Spleen (tissue), 11 donors: Measurements from ENCODE around the gene PODXL2. TPM values are rescaled to one million over a fixed set of nuclear protein-coding genes. Genes with fewer than 3 reads are reported as not detected.
A peak's percentile ranks its signal among the peaks of the same experiment; 100 is the strongest.
"Not testable (repeated sequence)": the region's sequence is repeated elsewhere in the genome, so short reads cannot be mapped to it uniquely, and the experiment has no call there.

Experiments
- DNase-seq: peaks from one replicate; pipeline ENCODE4 v3.0.0-alpha.2; 2020
- H3K27ac ChIP-seq, 8 donors: fragments of 200-600 bp; sonication (generic) in 7 of 8; 1 replicate in 4 of 8; 2 replicates in 4 of 8; pipeline versions ENCODE4 v1.5.0 to v1.8.0; 2016 to 2021; ENCODE audit warnings: inconsistent platforms in 4 of 8, mild to moderate bottlenecking in 4 of 8, moderate library complexity in 1 of 8
- H3K27me3 ChIP-seq, 7 donors: fragments of 200-600 bp; sonication (generic) in 6 of 7; replicated peaks in 1 of 7; 1 replicate in 4 of 7; 2 replicates in 3 of 7; pipeline versions ENCODE4 v1.5.0 to v1.8.0; 2016 to 2021; ENCODE audit warnings: inconsistent platforms in 3 of 7, mild to moderate bottlenecking in 1 of 7
- H3K36me3 ChIP-seq, 6 donors: fragments of 200-600 bp; sonication (generic) in 5 of 6; 1 replicate in 4 of 6; 2 replicates in 2 of 6; pipeline versions ENCODE4 v1.5.0 to v1.8.0; 2016 to 2021; ENCODE audit warnings: inconsistent platforms in 2 of 6
- H3K4me1 ChIP-seq, 6 donors: fragments of 200-600 bp; sonication (generic) in 5 of 6; 1 replicate in 3 of 6; 2 replicates in 3 of 6; pipeline versions ENCODE4 v1.5.0 to v1.8.0; 2016 to 2021; ENCODE audit warnings: inconsistent platforms in 3 of 6
- H3K4me3 ChIP-seq, 8 donors: fragments of 200-600 bp; sonication (generic) in 7 of 8; 1 replicate in 4 of 8; 2 replicates in 4 of 8; pipeline versions ENCODE4 v1.5.0 to v1.8.0; 2016 to 2021; ENCODE audit warnings: inconsistent platforms in 4 of 8, mild to moderate bottlenecking in 4 of 8, moderate library complexity in 2 of 8
- H3K9me3 ChIP-seq, 8 donors: fragments of 200-600 bp; sonication (generic) in 7 of 8; 1 replicate in 4 of 8; 2 replicates in 4 of 8; pipeline versions ENCODE4 v1.5.0 to v1.8.0; 2016 to 2021; ENCODE audit warnings: inconsistent platforms in 4 of 8
- POLR2A ChIP-seq, 3 donors: fragments of 450-650 bp; IDR thresholded peaks; one replicate each; pipeline ENCODE4 v1.5.1; 2017; ENCODE audit warnings: antibody characterized with exemption in 3 of 3, mild to moderate bottlenecking in 1 of 3
- POLR2AphosphoS5 ChIP-seq, 3 donors: sonication (generic); formaldehyde crosslinking; IDR thresholded peaks; one replicate each; pipeline ENCODE4 v1.5.1; 2017; ENCODE audit warnings: antibody characterized with exemption in 3 of 3
- WGBS, 5 donors: extraction: QIAGEN DNeasy Blood & Tissue Kit in 3 of 5; methylation state at CpG; one replicate each; pipeline versions ENCODE4 v1.1.5 to v1.1.7; 2013 to 2018; 5-methylcytosine and 5-hydroxymethylcytosine counted together
- intact Hi-C: fragments of 100-400 bp; cut with DNase I; formaldehyde crosslinking; loops from one replicate; pipeline ENCODE4 v1.15.0; 2023; ENCODE audit warnings: low total_unique reads
- polyA plus RNA-seq, 3 donors: library from polyadenylated mRNA; stranded (reverse); fragments of 200-250 nt; gene quantifications; one replicate each; pipeline ENCODE4 v1.2.1, GENCODE V29; 2013
- total RNA-seq, 7 donors: library from RNA; depleted of rRNA in 3 of 7; stranded (reverse); fragments of >200 nt in 3 of 7; fragmentation: NEBNext Ultra II Directional in 4 of 7; extraction: Animal tissue kit (Norgen Biotek cat#: 25700) in 4 of 7; gene quantifications; one replicate each; pipeline versions ENCODE4 v1.1.0 to v1.2.1, GENCODE V29; 2016 to 2021
- TF ChIP-seq, protein P1 (sequence below), 11 experiments: fragments of 200-600 bp in 7 of 11; fragments of 450-650 bp in 4 of 11; sonication (generic) in 4 of 11; IDR thresholded peaks in 8 of 11; conservative IDR thresholded peaks in 3 of 11; 1 replicate in 7 of 11; 2 replicates in 4 of 11; pipeline versions ENCODE4 v1.4.0 to v1.8.0; 2016 to 2021; ENCODE audit warnings: antibody characterized with exemption in 11 of 11, inconsistent platforms in 4 of 11, mild to moderate bottlenecking in 1 of 11
- donor health status: healthy with polysubstance abuse.
- donor health status: DM: no; HTN: no; CAD: no; lungs with moderate emphysema.
- donor health status: DM: no; HTN: no; CAD: no.
- donor health status: Bipolar disorder and iron deficiency.
- donor health status: healthy.
- donor health status: DM: no; HTN: no; CAD: no.
- donor health status: DM: yes; HTN: yes; CAD: no.

Gene PODXL2
- total and polyA plus RNA-seq, 10 donors: 0.77 to 3.1 (median 2.4) TPM

DNA sequence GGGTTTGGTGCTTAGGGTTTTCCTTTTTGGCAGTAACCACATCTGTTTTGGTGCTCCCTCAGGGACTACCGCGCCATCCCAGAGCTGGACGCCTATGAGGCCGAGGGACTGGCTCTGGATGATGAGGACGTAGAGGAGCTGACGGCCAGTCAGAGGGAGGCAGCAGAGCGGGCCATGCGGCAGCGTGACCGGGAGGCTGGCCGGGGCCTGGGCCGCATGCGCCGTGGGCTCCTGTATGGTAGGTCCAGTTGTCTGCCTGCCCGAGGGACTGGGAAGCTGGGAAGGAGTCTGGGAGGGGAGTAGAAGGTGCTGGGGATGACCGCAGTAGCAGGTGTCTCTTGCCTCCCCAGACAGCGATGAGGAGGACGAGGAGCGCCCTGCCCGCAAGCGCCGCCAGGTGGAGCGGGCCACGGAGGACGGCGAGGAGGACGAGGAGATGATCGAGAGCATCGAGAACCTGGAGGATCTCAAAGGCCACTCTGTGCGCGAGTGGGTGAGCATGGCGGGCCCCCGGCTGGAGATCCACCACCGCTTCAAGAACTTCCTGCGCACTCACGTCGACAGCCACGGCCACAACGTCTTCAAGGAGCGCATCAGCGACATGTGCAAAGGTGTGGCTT is 24.3 kb upstream of the PODXL2 start:
- peak; percentile 70 for DNase-seq
- intact Hi-C loops: no loop called here
- 91 to 97% (median 93%) methylated on average over 39 to 41 of the region's 41 CpGs for WGBS, 5 donors
- Histone ChIP-seq H3K36me3 (peaks cover 0 to 92% (median 36%) of the 10 kb centered on the region in 6 donors), H3K27me3 (no peaks in the 10 kb centered on the region), H3K4me3 (no peak overlapping the region), H3K4me1 (peaks cover 0 to 34% (median 8%) of the 10 kb centered on the region in 6 donors), H3K27ac (no peak overlapping the region), H3K9me3 (no peaks in the 10 kb centered on the region)
- TF ChIP-seq POLR2A (IDR thresholded peaks at IDR 0.05): no peak
- TF ChIP-seq POLR2AphosphoS5 (IDR thresholded peaks at IDR 0.05): no peak
- TF ChIP-seq, protein P1, sequence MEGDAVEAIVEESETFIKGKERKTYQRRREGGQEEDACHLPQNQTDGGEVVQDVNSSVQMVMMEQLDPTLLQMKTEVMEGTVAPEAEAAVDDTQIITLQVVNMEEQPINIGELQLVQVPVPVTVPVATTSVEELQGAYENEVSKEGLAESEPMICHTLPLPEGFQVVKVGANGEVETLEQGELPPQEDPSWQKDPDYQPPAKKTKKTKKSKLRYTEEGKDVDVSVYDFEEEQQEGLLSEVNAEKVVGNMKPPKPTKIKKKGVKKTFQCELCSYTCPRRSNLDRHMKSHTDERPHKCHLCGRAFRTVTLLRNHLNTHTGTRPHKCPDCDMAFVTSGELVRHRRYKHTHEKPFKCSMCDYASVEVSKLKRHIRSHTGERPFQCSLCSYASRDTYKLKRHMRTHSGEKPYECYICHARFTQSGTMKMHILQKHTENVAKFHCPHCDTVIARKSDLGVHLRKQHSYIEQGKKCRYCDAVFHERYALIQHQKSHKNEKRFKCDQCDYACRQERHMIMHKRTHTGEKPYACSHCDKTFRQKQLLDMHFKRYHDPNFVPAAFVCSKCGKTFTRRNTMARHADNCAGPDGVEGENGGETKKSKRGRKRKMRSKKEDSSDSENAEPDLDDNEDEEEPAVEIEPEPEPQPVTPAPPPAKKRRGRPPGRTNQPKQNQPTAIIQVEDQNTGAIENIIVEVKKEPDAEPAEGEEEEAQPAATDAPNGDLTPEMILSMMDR (IDR thresholded peaks at IDR 0.05 in 8 of 11, conservative IDR thresholded peaks at IDR 0.05 in 3 of 11): no peak

DNA sequence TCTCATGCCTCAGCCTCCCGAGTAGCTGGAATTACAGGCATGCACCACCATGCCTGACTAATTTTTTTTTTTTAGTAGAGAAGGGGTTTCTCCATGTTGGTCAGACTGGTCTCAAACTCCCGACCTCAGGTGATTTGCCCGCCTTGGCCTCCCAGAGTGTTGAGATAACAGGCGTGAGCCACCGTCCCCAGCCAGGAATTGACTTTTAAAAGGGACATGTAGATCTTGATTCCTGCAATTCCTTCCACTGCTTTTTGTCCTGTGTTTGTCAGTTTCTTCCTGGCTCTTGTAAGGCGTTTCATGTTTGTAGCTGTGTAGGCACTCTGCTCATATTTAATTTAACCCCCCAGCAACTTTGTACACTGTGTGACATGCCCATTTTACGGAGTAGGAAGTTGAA is 23.4 kb upstream of the PODXL2 start:
- intact Hi-C loops, H3K9me3 ChIP-seq, H3K27me3 ChIP-seq, H3K4me3 ChIP-seq, H3K27ac ChIP-seq: not testable (repeated sequence)
- 93 to 96% (median 96%) methylated on average over 7 of the region's 7 CpGs for WGBS, 5 donors
- peak; percentile 16 for DNase-seq
- Histone ChIP-seq H3K4me1 (peaks cover 0 to 31% (median 3%) of the 10 kb centered on the region in 6 donors), H3K36me3 (peaks cover 0 to 92% (median 38%) of the 10 kb centered on the region in 6 donors)

DNA sequence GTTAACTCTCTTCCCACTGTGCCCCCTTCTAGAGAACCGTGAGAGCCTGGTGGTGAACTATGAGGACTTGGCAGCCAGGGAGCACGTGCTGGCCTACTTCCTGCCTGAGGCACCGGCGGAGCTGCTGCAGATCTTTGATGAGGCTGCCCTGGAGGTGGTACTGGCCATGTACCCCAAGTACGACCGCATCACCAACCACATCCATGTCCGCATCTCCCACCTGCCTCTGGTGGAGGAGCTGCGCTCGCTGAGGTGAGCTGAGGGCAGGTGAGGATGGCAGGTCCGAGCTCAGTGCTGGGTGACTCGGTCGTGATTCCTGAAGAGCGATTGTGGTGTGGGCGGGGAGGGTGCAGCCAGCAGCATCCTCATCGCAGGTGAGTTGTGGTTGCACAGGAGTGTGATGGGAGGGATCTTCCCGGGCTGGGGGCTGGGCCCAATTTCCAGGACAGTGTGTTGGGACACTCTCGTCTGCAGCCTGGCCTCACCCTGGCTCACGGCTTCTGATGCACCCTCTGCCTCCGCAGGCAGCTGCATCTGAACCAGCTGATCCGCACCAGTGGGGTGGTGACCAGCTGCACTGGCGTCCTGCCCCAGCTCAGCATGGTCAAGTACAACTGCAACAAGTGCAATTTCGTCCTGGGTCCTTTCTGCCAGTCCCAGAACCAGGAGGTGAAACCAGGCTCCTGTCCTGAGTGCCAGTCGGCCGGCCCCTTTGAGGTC is 22.7 kb upstream of the PODXL2 start:
- H3K4me3 ChIP-seq: no peak overlapping the region
- peak; percentile 64 for DNase-seq
- peaks cover 0 to 94% (median 42%) of the 10 kb centered on the region in 6 donors for H3K36me3 ChIP-seq
- intact Hi-C loops: no loop called here
- H3K27me3 ChIP-seq: no peaks in the 10 kb centered on the region
- H3K4me1 ChIP-seq: peaks cover 0 to 24% (median 3%) of the 10 kb centered on the region in 6 donors
- TF ChIP-seq, protein P1 (IDR thresholded peaks at IDR 0.05 in 8 of 11, conservative IDR thresholded peaks at IDR 0.05 in 3 of 11): no peak
- no peak for TF ChIP-seq POLR2A (IDR thresholded peaks at IDR 0.05)
- H3K9me3 ChIP-seq: no peaks in the 10 kb centered on the region
- no peak overlapping the region for H3K27ac ChIP-seq
- WGBS, 5 donors: 91 to 94% (median 92%) methylated on average over 4 to 24 of the region's 24 CpGs

DNA sequence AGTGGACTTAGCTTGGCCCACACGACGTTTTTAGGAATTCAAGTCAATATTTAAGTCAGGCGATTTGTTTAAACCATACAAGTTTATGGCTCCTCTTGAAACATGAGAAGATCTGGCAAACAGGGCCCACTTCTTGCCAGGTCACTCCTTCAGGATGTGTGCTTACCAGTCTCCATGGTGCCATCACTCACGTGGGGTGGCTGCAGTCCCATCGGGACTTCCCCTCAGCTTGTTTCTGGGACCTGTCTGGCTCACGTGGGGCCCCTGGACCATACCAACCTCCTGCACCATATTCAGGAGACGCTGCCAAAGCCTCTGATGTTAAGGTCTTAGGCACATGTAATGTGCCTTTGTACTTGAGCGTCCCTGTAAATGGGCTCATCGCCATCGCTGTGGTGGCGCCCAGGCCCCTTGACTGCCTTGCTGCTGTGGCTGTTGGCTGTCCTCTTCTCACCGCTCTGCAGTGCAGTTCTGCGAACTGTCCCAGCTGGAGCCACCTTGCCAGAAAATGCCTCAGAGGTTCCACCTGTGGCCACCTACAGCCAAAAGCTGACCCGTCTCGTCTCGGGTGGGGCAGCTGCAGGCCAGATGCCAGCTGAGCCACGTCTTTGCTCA is 21.9 kb upstream of the PODXL2 start:
- WGBS, 5 donors: 89 to 95% (median 93%) methylated on average over 11 to 17 of the region's 17 CpGs
- Histone ChIP-seq H3K4me3 (no peak overlapping the region), H3K9me3 (no peaks in the 10 kb centered on the region), H3K27me3 (no peaks in the 10 kb centered on the region), H3K27ac (no peak overlapping the region), H3K4me1 (peaks cover 0 to 23% (median 3%) of the 10 kb centered on the region in 6 donors), H3K36me3 (peaks cover 0 to 96% (median 43%) of the 10 kb centered on the region in 6 donors)
- DNase-seq: peak; percentile 52
- intact Hi-C loops: no loop called here
- no peak for TF ChIP-seq POLR2AphosphoS5 (IDR thresholded peaks at IDR 0.05)
- TF ChIP-seq POLR2A (IDR thresholded peaks at IDR 0.05): no peak
- TF ChIP-seq, protein P1 (IDR thresholded peaks at IDR 0.05 in 8 of 11, conservative IDR thresholded peaks at IDR 0.05 in 3 of 11): no peak
